B cell (primary cell): ENCODE results near the gene MUC3A. TPM values are rescaled to one million over a fixed set of nuclear protein-coding genes. Genes with fewer than 3 reads are reported as not detected.

Experiments
- ATAC-seq: fragments of 200-7000 bp; cut with Tn5 transposase; one replicate; pipeline ENCODE4 v1.10.0; 2021; ENCODE audit warnings: low read depth, mild to moderate bottlenecking, moderate number of reproducible peaks, moderate library complexity
- CTCF ChIA-PET: fragments of 350-600 bp; sonication (Branson Sonifier 250); formaldehyde crosslinking; loops from one replicate; lab custom pipeline; 2021; ENCODE audit warnings: antibody characterized with exemption, inconsistent platforms; lab: Charles Lee
- POLR2A ChIA-PET: fragments of 350-600 bp; sonication (Branson Sonifier 250); formaldehyde crosslinking; loops from one replicate; lab custom pipeline; 2021; ENCODE audit warnings: antibody characterized with exemption; lab: Charles Lee
- DNase-seq: peaks from one replicate; pipeline ENCODE4 v3.0.0; 2013
- H2AFZ ChIP-seq: 2 replicates; pipeline ENCODE4 v1.6.1; 2012; ENCODE audit warnings: mild to moderate bottlenecking, low read depth, low read length; ENCODE audit not compliant: insufficient read depth, poor library complexity, severe bottlenecking
- H3K27ac ChIP-seq, 2 donors: 1 replicate in 1 of 2; 2 replicates in 1 of 2; pipeline ENCODE4 v1.5.1; 2012 to 2013; ENCODE audit warnings: low read length in 2 of 2, mild to moderate bottlenecking in 2 of 2, moderate library complexity in 1 of 2
- H3K27me3 ChIP-seq, 4 experiments: fragments of 200-600 bp in 1 of 4; sonication (generic) in 1 of 4; replicated peaks in 1 of 4; 1 replicate in 2 of 4; 2 replicates in 2 of 4; pipeline versions ENCODE4 v1.6.1 to v1.7.0; 2013 to 2016; ENCODE audit warnings: low read length in 3 of 4, mild to moderate bottlenecking in 2 of 4, mixed read lengths in 1 of 4, moderate library complexity in 1 of 4; ENCODE audit not compliant: insufficient read depth in 4 of 4, control insufficient read depth in 3 of 4; ENCODE audit errors: control extremely low read depth in 1 of 4
- H3K36me3 ChIP-seq, 2 experiments: replicated peaks in 1 of 2; 1 replicate in 1 of 2; 2 replicates in 1 of 2; pipeline versions ENCODE4 v1.6.1 to v1.7.1; 2013; ENCODE audit warnings: low read length in 1 of 2; ENCODE audit not compliant: insufficient read depth in 2 of 2, control insufficient read depth in 1 of 2; ENCODE audit errors: control extremely low read depth in 1 of 2, extremely low read depth in 1 of 2
- H3K4me1 ChIP-seq, 2 donors: fragments of 200-600 bp in 1 of 2; sonication (generic) in 1 of 2; 1 replicate in 1 of 2; 2 replicates in 1 of 2; pipeline versions ENCODE4 v1.5.1 to v1.6.1; 2013 to 2017; ENCODE audit warnings: low read length in 2 of 2; ENCODE audit not compliant: control insufficient read depth in 2 of 2, insufficient read depth in 2 of 2
- H3K4me2 ChIP-seq: replicated peaks from 2 replicates; pipeline ENCODE3; 2012; ENCODE audit warnings: mild to moderate bottlenecking, low read depth, low read length; ENCODE audit not compliant: poor library complexity, severe bottlenecking
- H3K4me3 ChIP-seq, 5 experiments: fragments of 200-600 bp in 1 of 5; sonication (generic) in 1 of 5; 1 replicate in 3 of 5; 2 replicates in 2 of 5; pipeline versions ENCODE4 v1.5.1 to v1.7.0; 2011 to 2016; ENCODE audit warnings: low read length in 4 of 5, mild to moderate bottlenecking in 4 of 5, low read depth in 2 of 5, control low read depth in 1 of 5, moderate library complexity in 1 of 5; ENCODE audit not compliant: insufficient read depth in 1 of 5; ENCODE audit errors: control extremely low read depth in 1 of 5, extremely low read depth in 1 of 5
- H3K79me2 ChIP-seq: fragments of 200-600 bp; sonication (generic); one replicate; pipeline ENCODE4 v1.6.0; 2016; ENCODE audit warnings: low read length; ENCODE audit not compliant: control insufficient read depth, insufficient read depth
- H3K9ac ChIP-seq: fragments of 200-600 bp; sonication (generic); 2 replicates; pipeline ENCODE4 v1.6.1; 2017; ENCODE audit warnings: mild to moderate bottlenecking, low read length, moderate library complexity
- H3K9me3 ChIP-seq, 3 donors: one replicate each; pipeline versions ENCODE4 v1.6.1 to v1.7.1; 2013; ENCODE audit warnings: low read length in 2 of 3; ENCODE audit not compliant: control insufficient read depth in 2 of 3, insufficient read depth in 1 of 3; ENCODE audit errors: control extremely low read depth in 1 of 3
- H4K20me1 ChIP-seq: 2 replicates; pipeline ENCODE4 v1.6.0; 2012; ENCODE audit warnings: mild to moderate bottlenecking, low read length; ENCODE audit not compliant: insufficient read depth, control insufficient read depth, poor library complexity, severe bottlenecking
- H3K27ac Mint-ChIP-seq: one replicate; pipeline ENCODE4 v1.8.0; 2021; ENCODE audit warnings: mixed read lengths
- H3K27me3 Mint-ChIP-seq: one replicate; pipeline ENCODE4 v1.8.0; 2021; ENCODE audit warnings: mixed read lengths
- H3K4me1 Mint-ChIP-seq: one replicate; pipeline ENCODE4 v1.8.0; 2021; ENCODE audit warnings: mixed read lengths
- H3K4me3 Mint-ChIP-seq: one replicate; pipeline ENCODE4 v1.8.0; 2021; ENCODE audit warnings: mixed read lengths
- H3K9me3 Mint-ChIP-seq: one replicate; pipeline ENCODE4 v1.8.0; 2022; ENCODE audit warnings: mixed read lengths; ENCODE audit not compliant: insufficient read depth
- CTCF ChIP-seq: fragments of 200-600 bp; IDR thresholded peaks from one replicate; pipeline ENCODE4 v1.8.0; 2022; ENCODE audit warnings: antibody characterized with exemption, mild to moderate bottlenecking
- EZH2 ChIP-seq: IDR thresholded peaks from 2 replicates; pipeline ENCODE4 v1.6.1; 2012; ENCODE audit warnings: borderline replicate concordance, low read depth, mild to moderate bottlenecking, moderate library complexity, low read length; ENCODE audit not compliant: insufficient read depth, poor library complexity, severe bottlenecking
- WGBS: methylation state at CpG from one replicate; pipeline ENCODE4 v1.1.5; 2013; ENCODE audit warnings: missing lambda C conversion rate; ENCODE audit not compliant: insufficient coverage; 5-methylcytosine and 5-hydroxymethylcytosine counted together
- intact Hi-C: fragments of 100-400 bp; cut with micrococcal nuclease; formaldehyde crosslinking; loops from one replicate; pipeline ENCODE4 v1.10.0; 2022
- polyA plus RNA-seq: library from polyadenylated mRNA; depleted of rRNA; stranded (reverse); fragments of >200 nt; gene quantifications from 2 replicates; pipeline ENCODE4 v1.2.3, GENCODE V29; 2012
- total RNA-seq, 2 donors: library from RNA; stranded (reverse); fragments of 120-200 nt in 1 of 2; gene quantifications; 1 replicate in 1 of 2; 2 replicates in 1 of 2; pipeline versions ENCODE4 v1.2.3 to v1.2.4, GENCODE V29; 2013 to 2022

Gene MUC3A
- total and polyA plus RNA-seq, 2 donors (not counting 1 experiment from before 2014, with no cell fraction given) = not detected

GRCh38 chr7:100900978-100901377, 48.4 kb upstream of the MUC3A start:
- peaks cover 0 to 10% (median 0%) of the 10 kb centered on the region in 3 donors for H3K9me3 ChIP-seq
- ChIA-PET POLR2A (no interaction called here), CTCF (interaction anchor here (0.6 to 1.5 kb wide), 6 partner anchors 9 to 382 kb away, joined by 3 to 4 read pairs (median 3); partner anchors contain the start of gene SRRT)
- no peaks in the 10 kb centered on the region for H3K79me2 ChIP-seq
- H3K27ac ChIP-seq = no peak overlapping the region
- no peak overlapping the region for H3K4me2 ChIP-seq
- Mint-ChIP-seq H3K27me3 (peaks cover 27% of the 10 kb centered on the region), H3K27ac (no peak overlapping the region), H3K4me1 (peaks cover 8% of the 10 kb centered on the region), H3K4me3 (no peak overlapping the region), H3K9me3 (no peaks in the 10 kb centered on the region)
- peaks cover 0 to 30% (median 12%) of the 10 kb centered on the region in 4 experiments for H3K27me3 ChIP-seq
- TF ChIP-seq EZH2 (no peak), CTCF (no peak)
- no peak overlapping the region for H3K9ac ChIP-seq
- no peak for DNase-seq
- ATAC-seq = no peak
- H3K4me3 ChIP-seq = no peak overlapping the region
- intact Hi-C loops = no loop called here
- no peak overlapping the region for H2AFZ ChIP-seq
- H3K4me1 ChIP-seq = peaks cover 11% of the 10 kb centered on the region in 2 donors
- H4K20me1 ChIP-seq = no peaks in the 10 kb centered on the region
- H3K36me3 ChIP-seq = no peaks in the 10 kb centered on the region
- WGBS = 92% methylated on average over 1 of the region's 2 CpGs

GRCh38 chr7:100901921-100902332, 47.4 kb upstream of the MUC3A start:
- no peak overlapping the region for H3K4me3 Mint-ChIP-seq
- POLR2A ChIA-PET = no interaction called here
- intact Hi-C loops = no loop called here
- Histone ChIP-seq H3K4me2 (no peak overlapping the region), H3K27ac (no peak overlapping the region), H3K9me3 (peaks cover 0 to 11% (median 0%) of the 10 kb centered on the region in 3 donors), H3K9ac (no peak overlapping the region), H2AFZ (no peak overlapping the region), H3K36me3 (no peaks in the 10 kb centered on the region), H3K4me1 (peaks cover 4% of the 10 kb centered on the region in 2 donors), H4K20me1 (no peaks in the 10 kb centered on the region), H3K79me2 (no peaks in the 10 kb centered on the region), H3K27me3 (peaks cover 0 to 22% (median 5%) of the 10 kb centered on the region in 4 experiments), H3K4me3 (no peak overlapping the region)
- no peak for ATAC-seq
- peaks cover 2% of the 10 kb centered on the region for H3K4me1 Mint-ChIP-seq
- DNase-seq = no peak
- H3K27me3 Mint-ChIP-seq = peaks cover 22% of the 10 kb centered on the region
- H3K9me3 Mint-ChIP-seq = no peaks in the 10 kb centered on the region
- 84% methylated on average over 4 of the region's 5 CpGs for WGBS
- no peak overlapping the region for H3K27ac Mint-ChIP-seq
- CTCF ChIA-PET = interaction anchor here (0.6 to 1.4 kb wide), 4 partner anchors 13 to 157 kb away, joined by 3 read pairs; partner anchors contain the start of genes SRRT and UFSP1
- no peak for TF ChIP-seq EZH2
- TF ChIP-seq CTCF = no peak
